ENCODE data around the gene RANBP17. TPM values are rescaled to one million over a fixed set of nuclear protein-coding genes. Genes with fewer than 3 reads are reported as not detected.

Gene RANBP17
- total RNA-seq, 1 experiment from 2014 or later: 19.0 TPM

DNA sequence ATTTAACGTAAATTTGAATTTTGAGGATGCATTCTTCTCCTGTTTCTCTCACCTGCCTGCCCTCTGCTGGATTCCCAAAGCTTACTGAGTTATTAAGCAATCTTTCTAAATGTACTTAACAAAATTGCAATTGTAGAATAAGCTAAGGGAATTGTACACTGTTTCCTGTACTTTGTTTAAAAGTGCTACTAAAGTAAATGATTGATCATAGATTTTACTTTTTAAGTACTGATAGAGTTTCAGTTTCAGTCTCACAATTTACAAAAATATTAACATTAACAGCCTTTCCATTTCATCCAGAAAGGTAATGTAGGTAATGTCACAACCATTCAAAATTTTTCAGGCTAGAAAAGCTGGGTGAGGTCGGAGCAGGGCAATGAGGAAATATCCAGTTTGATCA, 4.8 kb upstream of the RANBP17 start:
- ChIA-PET CTCF (no interaction called here), POLR2A (no interaction called here)
- Mint-ChIP-seq H3K4me3 (ENCODE audit: unreplicated experiment) (no peak overlapping the region), H3K27me3 (ENCODE audit: insufficient read depth, unreplicated experiment) (no peaks in the 10 kb centered on the region), H3K9me3 (ENCODE audit: unreplicated experiment) (peaks cover 27% of the 10 kb centered on the region), H3K27ac (ENCODE audit: low read depth, unreplicated experiment) (no peak overlapping the region), H3K36me3 (ENCODE audit: insufficient read depth, unreplicated experiment) (no peaks in the 10 kb centered on the region), H3K4me1 (ENCODE audit: insufficient read depth, unreplicated experiment) (no peaks in the 10 kb centered on the region)
- no peak for DNase-seq (ENCODE audit: unreplicated experiment)
- TF ChIP-seq, protein P1, sequence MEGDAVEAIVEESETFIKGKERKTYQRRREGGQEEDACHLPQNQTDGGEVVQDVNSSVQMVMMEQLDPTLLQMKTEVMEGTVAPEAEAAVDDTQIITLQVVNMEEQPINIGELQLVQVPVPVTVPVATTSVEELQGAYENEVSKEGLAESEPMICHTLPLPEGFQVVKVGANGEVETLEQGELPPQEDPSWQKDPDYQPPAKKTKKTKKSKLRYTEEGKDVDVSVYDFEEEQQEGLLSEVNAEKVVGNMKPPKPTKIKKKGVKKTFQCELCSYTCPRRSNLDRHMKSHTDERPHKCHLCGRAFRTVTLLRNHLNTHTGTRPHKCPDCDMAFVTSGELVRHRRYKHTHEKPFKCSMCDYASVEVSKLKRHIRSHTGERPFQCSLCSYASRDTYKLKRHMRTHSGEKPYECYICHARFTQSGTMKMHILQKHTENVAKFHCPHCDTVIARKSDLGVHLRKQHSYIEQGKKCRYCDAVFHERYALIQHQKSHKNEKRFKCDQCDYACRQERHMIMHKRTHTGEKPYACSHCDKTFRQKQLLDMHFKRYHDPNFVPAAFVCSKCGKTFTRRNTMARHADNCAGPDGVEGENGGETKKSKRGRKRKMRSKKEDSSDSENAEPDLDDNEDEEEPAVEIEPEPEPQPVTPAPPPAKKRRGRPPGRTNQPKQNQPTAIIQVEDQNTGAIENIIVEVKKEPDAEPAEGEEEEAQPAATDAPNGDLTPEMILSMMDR (IDR thresholded peaks at IDR 0.05; ENCODE audit: unreplicated experiment): no peak
- BruUV-seq (replicated peaks): no TSS peak
- intact Hi-C loops (cut with micrococcal nuclease): no loop called here

DNA sequence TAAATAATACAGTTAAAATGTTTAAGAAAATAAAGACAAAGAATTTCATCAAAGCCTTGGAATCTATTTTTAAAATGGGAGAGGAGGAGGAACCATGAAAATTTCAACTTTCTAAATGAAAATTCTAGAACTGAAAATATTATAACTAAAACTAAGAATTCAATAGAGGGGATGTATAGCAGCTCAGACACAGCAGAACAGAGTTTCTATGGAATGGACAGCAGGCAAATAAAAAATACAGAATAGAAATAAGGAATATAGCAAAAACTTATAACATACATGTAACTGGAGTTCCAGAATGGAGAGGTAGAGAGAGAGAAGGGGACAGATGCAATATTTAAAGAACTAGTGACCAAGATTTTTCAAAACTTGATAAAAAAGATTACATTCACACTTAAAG, 1.4 kb upstream of the RANBP17 start:
- no peak for DNase-seq (ENCODE audit: unreplicated experiment)
- Mint-ChIP-seq H3K4me1 (ENCODE audit: insufficient read depth, unreplicated experiment) (peaks cover 24% of the 10 kb centered on the region), H3K4me3 (ENCODE audit: unreplicated experiment) (peak overlapping the region; percentile 68), H3K27ac (ENCODE audit: low read depth, unreplicated experiment) (no peak overlapping the region), H3K36me3 (ENCODE audit: insufficient read depth, unreplicated experiment) (no peaks in the 10 kb centered on the region), H3K27me3 (ENCODE audit: insufficient read depth, unreplicated experiment) (no peaks in the 10 kb centered on the region), H3K9me3 (ENCODE audit: unreplicated experiment) (peaks cover 27% of the 10 kb centered on the region)
- no TSS peak for BruUV-seq (replicated peaks)
- ChIA-PET CTCF (interaction anchor here (0.7 to 1.7 kb wide), 4 partner anchors 11 to 436 kb away, joined by 3 to 5 read pairs (median 4); no protein-coding TSS in a partner anchor), POLR2A (interaction anchor here (0.6 to 0.8 kb wide), 3 partner anchors 16 to 529 kb away, joined by 3 to 5 read pairs (median 3); no protein-coding TSS in a partner anchor)
- TF ChIP-seq, protein P1 (IDR thresholded peaks at IDR 0.05; ENCODE audit: unreplicated experiment): no peak
- intact Hi-C loops (cut with micrococcal nuclease): loop anchor here (5.0 kb wide), 2 partner anchors 47 to 103 kb away; no protein-coding TSS in a partner anchor

DNA sequence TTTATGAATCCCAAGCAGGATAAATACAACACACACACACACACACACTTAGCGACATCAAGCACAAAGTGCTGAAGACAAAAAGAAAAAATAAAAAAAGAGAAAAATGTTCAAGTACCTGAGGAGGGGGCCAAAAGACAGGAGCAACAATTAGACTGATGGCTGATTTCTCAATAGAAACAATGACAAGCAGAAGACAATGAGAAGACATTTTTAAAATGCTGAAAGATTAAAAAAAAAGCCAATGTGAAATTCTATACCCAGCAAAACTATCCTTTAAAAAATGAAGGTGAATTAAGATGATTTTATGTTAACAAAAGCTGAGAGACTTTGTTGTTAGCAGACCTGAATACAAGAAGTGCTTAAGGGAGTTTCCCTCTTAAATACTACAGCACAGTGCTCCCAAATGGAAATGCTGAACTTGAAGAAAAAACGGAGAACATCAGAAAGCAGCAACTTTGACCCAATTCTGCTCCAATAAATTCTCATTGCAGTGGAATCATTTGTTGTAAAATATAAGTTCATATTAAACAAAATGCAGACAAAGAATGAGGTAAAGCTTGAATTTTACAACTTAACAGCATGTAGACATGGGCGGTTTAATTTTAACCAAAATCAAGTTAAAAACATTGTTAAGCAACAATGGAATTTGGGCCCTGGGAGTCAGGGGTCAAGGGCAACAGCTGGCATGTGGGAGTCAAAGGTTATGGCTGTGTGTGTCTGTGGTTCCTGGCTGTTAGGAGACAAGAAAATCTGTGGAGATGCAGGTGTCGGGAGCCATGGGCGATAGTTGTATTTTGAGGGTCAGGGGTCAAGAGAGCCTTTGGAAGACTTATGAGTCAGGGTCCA, 776 bp upstream of the RANBP17 start:
- peaks cover 24% of the 10 kb centered on the region for H3K4me1 Mint-ChIP-seq (ENCODE audit: insufficient read depth, unreplicated experiment)
- CTCF ChIA-PET: interaction anchor here (0.7 to 1.7 kb wide), 4 partner anchors 12 to 436 kb away, joined by 3 to 5 read pairs (median 4); no protein-coding TSS in a partner anchor

DNA sequence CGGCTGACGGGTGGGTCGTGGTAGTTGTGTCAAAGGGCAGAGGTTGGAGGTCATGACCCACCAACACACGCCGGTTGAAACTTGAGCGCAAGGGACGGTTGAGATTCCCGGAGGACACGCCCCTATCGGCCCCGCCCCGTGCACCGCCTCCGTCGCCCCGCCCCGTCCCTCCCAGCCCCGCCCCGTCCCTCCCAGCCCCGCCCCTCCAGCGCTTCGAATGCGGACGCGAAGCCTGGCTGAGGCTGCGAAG, 226 bp upstream of the RANBP17 start:
- intact Hi-C loops (cut with micrococcal nuclease): loop anchor here (5.0 kb wide), 2 partner anchors 46 to 104 kb away; no protein-coding TSS in a partner anchor
- CTCF ChIA-PET: interaction anchor here (0.6 to 1.7 kb wide), 2 partner anchors 45 to 52 kb away, joined by 3 to 5 read pairs; no protein-coding TSS in a partner anchor
- POLR2A ChIA-PET: no interaction called here
- H3K9me3 Mint-ChIP-seq (ENCODE audit: unreplicated experiment): peaks cover 27% of the 10 kb centered on the region
- DNase-seq (ENCODE audit: unreplicated experiment): no peak
- H3K36me3 Mint-ChIP-seq (ENCODE audit: insufficient read depth, unreplicated experiment): no peaks in the 10 kb centered on the region
- no TSS peak for BruUV-seq (replicated peaks)
- TF ChIP-seq, protein P1 (IDR thresholded peaks at IDR 0.05; ENCODE audit: unreplicated experiment): no peak
- no peaks in the 10 kb centered on the region for H3K27me3 Mint-ChIP-seq (ENCODE audit: insufficient read depth, unreplicated experiment)
- H3K4me3 Mint-ChIP-seq (ENCODE audit: unreplicated experiment): peak overlapping the region; percentile 68
- H3K27ac Mint-ChIP-seq (ENCODE audit: low read depth, unreplicated experiment): peak overlapping the region; percentile 74
- peaks cover 24% of the 10 kb centered on the region for H3K4me1 Mint-ChIP-seq (ENCODE audit: insufficient read depth, unreplicated experiment)

More for the DNA sequence above, 776 bp upstream of the RANBP17 start:
- POLR2A ChIA-PET: interaction anchor here (0.6 to 0.8 kb wide), 3 partner anchors 16 to 529 kb away, joined by 3 to 5 read pairs (median 3); no protein-coding TSS in a partner anchor
- TF ChIP-seq, protein P1 (IDR thresholded peaks at IDR 0.05; ENCODE audit: unreplicated experiment): no peak
- BruUV-seq (replicated peaks): no TSS peak
- Mint-ChIP-seq H3K27me3 (ENCODE audit: insufficient read depth, unreplicated experiment) (no peaks in the 10 kb centered on the region), H3K27ac (ENCODE audit: low read depth, unreplicated experiment) (peak overlapping the region; percentile 74), H3K9me3 (ENCODE audit: unreplicated experiment) (peaks cover 27% of the 10 kb centered on the region), H3K4me3 (ENCODE audit: unreplicated experiment) (peak overlapping the region; percentile 68), H3K36me3 (ENCODE audit: insufficient read depth, unreplicated experiment) (no peaks in the 10 kb centered on the region)
- intact Hi-C loops (cut with micrococcal nuclease): loop anchor here (5.0 kb wide), 2 partner anchors 46 to 104 kb away; no protein-coding TSS in a partner anchor
- no peak for DNase-seq (ENCODE audit: unreplicated experiment)
